ENCODE data around the gene OGFOD3.

DNA sequence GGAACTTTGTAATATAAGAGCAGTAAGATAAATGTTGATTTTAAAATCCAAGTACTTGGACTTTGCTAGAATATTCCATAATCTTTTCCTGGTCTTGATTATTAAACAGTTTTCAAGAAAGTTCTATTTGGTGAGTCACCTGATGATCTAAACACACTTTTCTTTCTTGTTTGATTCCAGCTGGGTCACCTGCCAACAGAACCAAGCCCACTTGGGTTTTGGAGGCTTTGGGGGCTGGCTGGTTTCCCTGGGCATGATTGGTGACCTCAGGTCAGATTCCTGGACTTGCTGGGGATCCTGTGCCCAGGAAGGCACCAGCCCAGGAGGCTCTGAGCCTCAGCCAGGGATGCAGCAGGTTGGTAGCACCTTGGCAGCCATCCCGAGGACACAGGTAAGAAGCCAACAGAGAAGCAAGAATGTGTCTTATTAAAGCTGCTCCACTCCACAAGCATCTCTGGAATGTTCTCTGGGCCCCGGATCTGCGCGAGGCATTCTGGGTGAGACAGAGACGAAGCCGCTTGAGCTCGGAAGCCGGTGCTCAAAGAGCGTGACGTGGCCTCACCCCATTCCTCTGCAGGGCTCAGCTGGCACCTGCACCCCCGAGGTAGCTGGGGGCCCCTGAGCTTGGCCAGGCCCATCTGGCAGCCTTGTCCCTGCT lies 62.5 kb downstream of the OGFOD3 start:
- TF ChIP-seq RAD21 (IDR thresholded peaks at IDR 0.05; ENCODE audit: low read depth): no peak
- TF ChIP-seq, protein P1, sequence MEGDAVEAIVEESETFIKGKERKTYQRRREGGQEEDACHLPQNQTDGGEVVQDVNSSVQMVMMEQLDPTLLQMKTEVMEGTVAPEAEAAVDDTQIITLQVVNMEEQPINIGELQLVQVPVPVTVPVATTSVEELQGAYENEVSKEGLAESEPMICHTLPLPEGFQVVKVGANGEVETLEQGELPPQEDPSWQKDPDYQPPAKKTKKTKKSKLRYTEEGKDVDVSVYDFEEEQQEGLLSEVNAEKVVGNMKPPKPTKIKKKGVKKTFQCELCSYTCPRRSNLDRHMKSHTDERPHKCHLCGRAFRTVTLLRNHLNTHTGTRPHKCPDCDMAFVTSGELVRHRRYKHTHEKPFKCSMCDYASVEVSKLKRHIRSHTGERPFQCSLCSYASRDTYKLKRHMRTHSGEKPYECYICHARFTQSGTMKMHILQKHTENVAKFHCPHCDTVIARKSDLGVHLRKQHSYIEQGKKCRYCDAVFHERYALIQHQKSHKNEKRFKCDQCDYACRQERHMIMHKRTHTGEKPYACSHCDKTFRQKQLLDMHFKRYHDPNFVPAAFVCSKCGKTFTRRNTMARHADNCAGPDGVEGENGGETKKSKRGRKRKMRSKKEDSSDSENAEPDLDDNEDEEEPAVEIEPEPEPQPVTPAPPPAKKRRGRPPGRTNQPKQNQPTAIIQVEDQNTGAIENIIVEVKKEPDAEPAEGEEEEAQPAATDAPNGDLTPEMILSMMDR (IDR thresholded peaks at IDR 0.05 in 2 of 3, conservative IDR thresholded peaks at IDR 0.05 in 1 of 3; ENCODE audit: borderline replicate concordance in 1 of 3, insufficient read depth in 1 of 3, low read depth in 2 of 3, low read length in 2 of 3): no peak

Measured in HCT116 (cell line).